Peyer's patch (tissue), 4 donors: ENCODE measurements around the gene CYP4Z1.

Experiments
- POLR2A ChIP-seq, 2 donors: fragments of 450-650 bp; IDR thresholded peaks; one replicate each; pipeline ENCODE4 v1.5.1; 2017; ENCODE audit warnings: antibody characterized with exemption in 2 of 2, mild to moderate bottlenecking in 2 of 2, moderate library complexity in 2 of 2
- TF ChIP-seq, protein P1 (sequence below), 6 experiments: fragments of 450-650 bp in 4 of 6; fragments of 200-600 bp in 2 of 6; sonication (generic) in 1 of 6; IDR thresholded peaks; one replicate each; pipeline ENCODE4 v1.5.1; 2017 to 2019; ENCODE audit warnings: antibody characterized with exemption in 6 of 6, mild to moderate bottlenecking in 3 of 6, moderate library complexity in 1 of 6

DNA sequence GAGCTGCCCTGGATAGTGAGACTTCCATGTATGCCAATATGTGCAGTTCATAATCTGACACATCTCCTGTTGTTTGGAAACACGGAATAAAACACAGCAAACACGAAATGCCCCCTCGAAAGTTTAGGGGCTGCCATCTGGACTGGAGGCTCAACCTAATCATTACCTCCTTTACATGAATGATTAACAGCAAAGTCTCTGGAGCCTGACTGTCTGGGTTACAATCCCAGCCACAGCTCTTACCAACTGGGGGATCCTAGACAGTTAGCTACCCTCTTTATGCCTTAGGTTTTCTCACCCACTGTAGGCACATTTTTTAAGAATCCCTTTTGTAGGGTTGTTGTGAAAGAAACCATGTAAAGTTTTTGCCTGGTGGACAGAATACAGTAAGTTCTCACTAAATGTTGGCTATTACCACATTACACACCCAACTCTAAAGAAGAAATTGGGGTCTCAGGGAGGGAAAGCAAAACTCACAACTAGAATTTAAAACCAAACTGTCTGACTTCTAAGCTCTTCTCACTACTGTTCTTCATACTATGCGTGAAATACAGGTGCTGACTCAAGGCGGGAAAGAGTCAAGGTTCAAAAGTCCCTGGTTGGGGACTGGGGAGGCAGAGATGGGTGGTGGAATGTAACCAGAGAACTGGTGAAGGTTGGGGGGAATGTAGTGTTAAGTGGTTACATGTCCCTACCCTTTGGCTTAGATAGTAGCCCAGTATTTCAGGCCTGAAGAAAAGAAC lies 94.4 kb downstream of the CYP4Z1 start:
- no peak for TF ChIP-seq POLR2A (IDR thresholded peaks at IDR 0.05)
- TF ChIP-seq, protein P1, sequence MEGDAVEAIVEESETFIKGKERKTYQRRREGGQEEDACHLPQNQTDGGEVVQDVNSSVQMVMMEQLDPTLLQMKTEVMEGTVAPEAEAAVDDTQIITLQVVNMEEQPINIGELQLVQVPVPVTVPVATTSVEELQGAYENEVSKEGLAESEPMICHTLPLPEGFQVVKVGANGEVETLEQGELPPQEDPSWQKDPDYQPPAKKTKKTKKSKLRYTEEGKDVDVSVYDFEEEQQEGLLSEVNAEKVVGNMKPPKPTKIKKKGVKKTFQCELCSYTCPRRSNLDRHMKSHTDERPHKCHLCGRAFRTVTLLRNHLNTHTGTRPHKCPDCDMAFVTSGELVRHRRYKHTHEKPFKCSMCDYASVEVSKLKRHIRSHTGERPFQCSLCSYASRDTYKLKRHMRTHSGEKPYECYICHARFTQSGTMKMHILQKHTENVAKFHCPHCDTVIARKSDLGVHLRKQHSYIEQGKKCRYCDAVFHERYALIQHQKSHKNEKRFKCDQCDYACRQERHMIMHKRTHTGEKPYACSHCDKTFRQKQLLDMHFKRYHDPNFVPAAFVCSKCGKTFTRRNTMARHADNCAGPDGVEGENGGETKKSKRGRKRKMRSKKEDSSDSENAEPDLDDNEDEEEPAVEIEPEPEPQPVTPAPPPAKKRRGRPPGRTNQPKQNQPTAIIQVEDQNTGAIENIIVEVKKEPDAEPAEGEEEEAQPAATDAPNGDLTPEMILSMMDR (IDR thresholded peaks at IDR 0.05): no peak
